HTERT RPE-1 (cell line): ENCODE data around the gene TAP2.

Source experiments
- in situ Hi-C: fragments of 300-500 bp; cut with MboI; formaldehyde crosslinking; loops from 4 replicates; pipeline ENCODE4 v1.14.3; 2020; ENCODE audit warnings: low sequenced_read_pairs

TAP2 gene

GRCh38 chr6:32796848-32797776 is 41.4 kb downstream of the TAP2 start:
- in situ Hi-C loops: no loop called here

GRCh38 chr6:32794510-32794909 is 44.0 kb downstream of the TAP2 start:
- in situ Hi-C loops: no loop called here

- in situ Hi-C loops: no loop called here
These were observed 45.6 kb downstream of the TAP2 start for GRCh38 chr6:32792901-32793435.

- in situ Hi-C loops: no loop called here
These were observed 48.2 kb downstream of the TAP2 start for GRCh38 chr6:32790306-32790705.
